GM12873 (cell line): ENCODE data around the gene SKAP1.

Source experiments
- TF ChIP-seq, protein P1 (sequence below): IDR thresholded peaks from 2 replicates; pipeline ENCODE4 v1.5.1; 2012; ENCODE audit warnings: low read depth, mild to moderate bottlenecking, moderate library complexity, low read length, control low read depth; ENCODE audit not compliant: insufficient read depth; ENCODE audit errors: missing control alignments

The SKAP1 gene

DNA sequence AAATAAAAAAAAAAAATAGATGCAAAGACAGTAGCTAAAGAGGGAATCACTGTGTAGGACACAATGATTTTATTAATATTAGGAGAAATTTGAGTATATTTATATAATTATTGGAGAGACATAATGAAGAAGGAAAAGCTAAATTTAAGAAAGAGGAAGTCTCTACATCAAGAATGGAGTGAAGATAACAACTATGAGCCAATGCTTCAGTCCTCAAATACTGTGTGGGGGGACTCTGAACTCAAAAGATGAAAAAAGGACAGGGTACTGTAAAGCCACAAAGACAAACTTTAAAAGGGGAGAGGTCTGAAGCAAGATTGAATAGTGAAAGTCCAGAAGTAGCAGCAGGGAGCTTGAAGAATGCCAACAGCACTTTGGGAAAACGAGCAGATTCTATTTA, 44.7 kb downstream of the SKAP1 start:
- TF ChIP-seq, protein P1, sequence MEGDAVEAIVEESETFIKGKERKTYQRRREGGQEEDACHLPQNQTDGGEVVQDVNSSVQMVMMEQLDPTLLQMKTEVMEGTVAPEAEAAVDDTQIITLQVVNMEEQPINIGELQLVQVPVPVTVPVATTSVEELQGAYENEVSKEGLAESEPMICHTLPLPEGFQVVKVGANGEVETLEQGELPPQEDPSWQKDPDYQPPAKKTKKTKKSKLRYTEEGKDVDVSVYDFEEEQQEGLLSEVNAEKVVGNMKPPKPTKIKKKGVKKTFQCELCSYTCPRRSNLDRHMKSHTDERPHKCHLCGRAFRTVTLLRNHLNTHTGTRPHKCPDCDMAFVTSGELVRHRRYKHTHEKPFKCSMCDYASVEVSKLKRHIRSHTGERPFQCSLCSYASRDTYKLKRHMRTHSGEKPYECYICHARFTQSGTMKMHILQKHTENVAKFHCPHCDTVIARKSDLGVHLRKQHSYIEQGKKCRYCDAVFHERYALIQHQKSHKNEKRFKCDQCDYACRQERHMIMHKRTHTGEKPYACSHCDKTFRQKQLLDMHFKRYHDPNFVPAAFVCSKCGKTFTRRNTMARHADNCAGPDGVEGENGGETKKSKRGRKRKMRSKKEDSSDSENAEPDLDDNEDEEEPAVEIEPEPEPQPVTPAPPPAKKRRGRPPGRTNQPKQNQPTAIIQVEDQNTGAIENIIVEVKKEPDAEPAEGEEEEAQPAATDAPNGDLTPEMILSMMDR, result no peak

DNA sequence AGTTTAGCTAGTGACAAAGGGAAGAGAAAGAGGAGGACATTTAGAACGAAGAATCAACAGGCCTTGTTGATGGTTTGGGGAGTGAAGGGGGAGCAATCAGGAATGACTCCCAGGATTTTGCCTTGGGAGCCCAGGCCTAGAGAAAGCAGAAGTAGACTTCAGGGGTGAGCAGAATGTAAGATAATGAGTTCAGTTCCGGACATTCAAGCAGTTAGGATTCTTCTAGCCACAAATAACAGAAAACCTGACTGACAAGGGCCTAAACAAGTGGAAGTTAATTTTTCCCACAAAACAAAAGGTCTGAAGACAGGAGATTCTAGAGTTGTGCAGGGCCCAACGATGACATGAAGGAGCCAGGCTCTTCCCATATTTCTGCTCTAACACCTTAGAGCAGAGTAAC, 45.9 kb downstream of the SKAP1 start:
- TF ChIP-seq, protein P1, result no peak

DNA sequence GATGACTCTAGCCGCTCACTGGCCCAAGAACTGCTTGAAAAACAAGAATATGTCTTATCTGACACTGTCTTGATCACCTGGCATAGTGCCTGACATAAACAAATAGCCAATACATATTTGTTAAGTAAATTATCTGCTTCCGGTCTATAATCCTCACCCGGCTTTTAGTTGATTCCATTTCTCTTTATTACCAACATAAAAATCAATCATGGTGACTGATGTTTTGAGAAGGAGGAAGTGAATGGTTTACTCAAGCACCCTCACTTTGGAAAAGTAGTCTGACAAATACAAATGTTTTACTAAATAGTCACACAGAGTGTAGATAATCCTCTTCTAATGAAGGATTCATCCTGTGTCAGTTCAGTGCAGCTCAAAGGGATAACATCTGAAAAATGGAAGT, 47.0 kb downstream of the SKAP1 start:
- TF ChIP-seq, protein P1, result no peak

DNA sequence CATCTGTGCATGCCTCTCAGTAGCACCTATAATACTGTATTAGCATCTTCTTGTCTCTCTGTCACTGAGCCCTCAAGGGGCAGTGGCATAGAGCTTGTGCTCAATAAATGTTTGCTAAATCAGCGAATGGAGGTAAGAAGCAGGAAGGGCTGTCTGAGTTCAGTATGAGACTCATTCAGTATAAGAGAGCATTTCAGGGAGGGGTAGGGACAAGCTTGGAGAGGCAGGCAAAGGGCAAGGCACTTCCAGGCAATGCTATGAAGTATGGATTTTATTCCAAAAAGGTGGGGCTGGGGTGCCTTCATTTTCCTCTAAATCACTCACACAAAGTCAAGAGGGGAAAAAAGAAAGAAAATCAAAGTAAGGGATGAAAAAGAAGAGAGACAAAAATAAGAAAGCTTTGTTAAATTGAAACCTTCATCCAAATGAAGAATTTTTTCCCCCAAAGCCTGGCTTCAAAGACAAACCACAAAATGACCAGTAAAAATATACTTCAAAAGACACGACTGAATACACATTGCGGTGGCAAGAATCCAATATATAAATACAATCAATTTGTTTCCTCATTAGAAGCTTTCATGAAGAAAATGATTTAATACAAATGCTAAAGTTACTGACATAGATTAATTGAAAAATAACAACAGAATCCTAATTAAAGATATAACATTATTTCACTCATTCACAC, 51.2 kb downstream of the SKAP1 start:
- TF ChIP-seq, protein P1, result no peak

DNA sequence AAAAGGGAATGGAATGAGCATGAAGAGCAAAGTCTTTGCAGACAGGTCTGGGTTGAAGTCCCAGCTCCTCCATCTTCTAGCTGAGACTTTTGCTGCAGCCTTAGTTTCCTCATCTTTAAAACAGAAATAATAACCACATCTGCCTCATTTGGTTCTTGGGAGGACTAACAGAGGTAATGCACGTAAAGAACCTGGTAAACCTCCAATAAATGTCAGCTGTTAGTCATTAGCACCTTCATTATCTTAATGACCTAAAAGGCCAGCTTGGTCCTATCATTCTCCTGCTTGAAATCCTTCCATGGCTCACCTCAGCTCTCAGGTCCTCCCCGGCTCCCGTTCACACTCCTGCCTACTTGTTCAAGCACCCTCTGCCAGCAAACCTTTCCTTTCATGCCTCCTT, 51.8 kb downstream of the SKAP1 start:
- TF ChIP-seq, protein P1, result no peak

DNA sequence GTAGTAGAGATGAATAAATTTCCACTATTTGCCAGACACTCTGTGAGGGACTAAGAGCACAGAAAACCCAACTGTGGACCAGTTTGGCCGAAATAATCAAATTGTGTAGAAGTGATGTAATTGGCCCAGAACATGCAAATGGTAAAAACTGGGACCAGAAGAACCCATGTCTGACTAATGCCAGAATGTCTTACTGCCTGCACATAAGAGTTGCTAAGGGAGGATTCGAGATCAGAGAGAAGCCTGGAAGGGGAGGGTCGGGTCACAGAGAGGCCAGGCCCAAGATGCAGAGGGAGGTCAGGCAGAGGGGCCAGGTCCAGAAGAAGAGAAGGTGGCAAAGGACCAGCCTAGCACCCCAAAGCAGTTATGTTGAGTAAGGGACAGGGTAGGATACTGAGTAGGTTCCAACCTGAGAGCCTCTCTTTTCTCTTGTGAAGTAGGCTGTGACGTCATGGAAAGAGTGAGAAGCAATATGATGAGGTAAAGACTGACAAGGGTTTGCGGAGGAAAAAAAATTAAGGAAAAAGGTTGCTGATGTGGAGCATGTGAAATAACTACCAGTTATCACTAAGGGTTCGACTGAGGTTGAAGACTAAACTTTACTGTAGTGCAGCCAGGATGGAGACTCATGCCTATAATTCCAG, 53.2 kb downstream of the SKAP1 start:
- TF ChIP-seq, protein P1, result no peak

DNA sequence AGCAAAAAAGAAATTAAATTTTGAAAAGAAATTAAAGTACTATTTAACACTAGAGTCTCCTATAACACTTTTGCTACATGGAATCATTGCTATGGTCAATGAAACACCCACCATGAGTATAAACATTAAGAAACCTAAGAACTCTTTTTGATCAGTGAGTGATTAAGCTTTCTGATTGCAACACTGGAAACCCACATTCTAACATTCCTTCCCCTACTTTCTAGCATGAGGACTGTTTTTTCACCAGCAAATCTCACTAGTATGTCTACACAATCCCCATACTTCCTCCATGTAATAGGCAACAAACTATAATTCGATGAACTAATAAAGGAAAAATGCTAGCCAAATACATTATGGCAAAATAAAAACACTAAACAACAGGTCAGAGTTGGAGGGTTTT, 54.7 kb downstream of the SKAP1 start:
- TF ChIP-seq, protein P1, result no peak
